NCI-H460 (cell line): ENCODE measurements around the gene JADE2. TPM values are rescaled to one million over a fixed set of nuclear protein-coding genes. Genes with fewer than 3 reads are reported as not detected.
"Not testable (repeated sequence)": the region's sequence is repeated elsewhere in the genome, so short reads cannot be mapped to it uniquely, and the experiment has no call there.

Source experiments
- DNase-seq: peaks from one replicate; pipeline ENCODE4 v3.0.0-alpha.2; 2016; ENCODE audit warnings: low read depth; ENCODE audit errors: extremely low read depth
- total RNA-seq: library from RNA; depleted of rRNA; stranded (reverse); fragments of >200 nt; shearing (Covaris generic); gene quantifications from 2 replicates; pipeline ENCODE4 v1.2.3, GENCODE V29; 2014

Gene JADE2
- total RNA-seq, 1 experiment from 2014 or later = 8.9 TPM

DNA sequence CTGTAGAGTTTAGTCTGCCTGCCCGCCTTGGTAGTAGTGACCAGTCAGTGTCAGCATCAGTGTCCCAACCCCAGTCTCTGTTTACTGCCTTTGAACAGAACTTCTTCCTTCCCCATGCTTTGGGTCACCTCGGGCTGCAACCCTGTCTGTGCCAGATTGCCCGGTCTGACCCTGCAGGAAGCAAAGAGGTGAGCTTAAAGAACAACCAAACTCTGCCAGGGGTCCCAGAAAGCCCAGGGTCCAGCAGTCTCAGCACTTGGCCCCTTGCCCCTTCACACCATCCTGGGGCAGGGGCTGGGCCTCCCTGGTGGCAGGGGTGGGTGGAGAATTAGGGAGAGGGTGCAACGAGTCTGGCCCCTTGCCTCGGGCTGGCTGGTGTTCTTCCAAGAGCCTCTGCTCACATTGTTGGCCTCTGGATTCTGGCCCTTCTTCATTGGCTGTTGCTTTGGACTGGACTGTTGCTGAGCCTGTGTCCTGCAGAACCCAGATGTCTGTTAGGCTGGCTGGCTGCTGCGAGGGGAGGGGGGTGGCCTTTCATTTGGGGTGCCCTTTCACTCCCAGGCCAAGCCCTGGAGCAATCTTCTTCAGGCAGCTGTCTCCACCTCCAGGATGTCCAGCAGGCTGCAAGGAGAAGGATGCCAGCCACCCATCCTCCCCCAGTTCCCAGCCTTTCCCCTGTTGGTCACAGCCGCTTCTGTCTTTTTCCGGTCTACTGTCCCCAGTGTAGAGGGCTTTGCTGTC, 55.9 kb downstream of the JADE2 start:
- no peak for DNase-seq

DNA sequence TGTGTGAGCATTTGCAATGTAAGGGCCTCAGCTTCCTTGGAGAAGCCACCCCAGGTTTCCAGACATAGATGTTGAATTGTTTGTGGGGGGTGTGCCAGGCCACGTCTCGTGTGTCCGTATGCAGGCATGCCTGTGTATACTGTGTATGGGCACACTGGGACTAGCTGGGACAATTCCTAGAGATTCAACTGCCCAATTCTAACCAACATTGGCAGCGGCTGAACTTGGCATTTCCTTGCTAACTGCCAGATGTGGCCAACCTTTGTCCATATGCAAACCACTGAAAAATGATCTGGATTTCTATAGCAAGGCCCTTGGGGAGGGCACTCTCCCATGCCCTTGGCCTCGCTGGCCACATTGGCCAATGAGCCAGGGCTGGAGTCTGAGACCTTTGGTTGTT, 56.8 kb downstream of the JADE2 start:
- no peak for DNase-seq

DNA sequence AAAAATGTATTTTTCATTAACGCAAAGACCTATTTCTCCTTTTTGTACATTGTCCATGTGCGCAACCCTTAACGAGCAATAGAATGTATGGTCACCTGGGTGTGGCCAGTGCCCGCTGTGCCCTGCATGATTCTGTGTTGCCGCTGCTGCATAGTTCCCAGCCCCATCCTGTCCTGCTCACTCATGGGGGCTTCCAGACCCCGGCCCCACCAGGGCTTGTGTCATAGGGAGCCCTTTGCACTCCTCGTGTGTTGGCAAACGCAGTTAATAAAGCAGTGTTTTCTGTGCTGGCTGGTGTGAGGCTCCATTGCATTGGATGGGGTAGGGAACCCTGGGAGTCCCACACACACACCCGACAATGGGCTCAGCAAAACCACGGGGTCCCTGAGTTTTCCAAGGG, 57.5 kb downstream of the JADE2 start:
- DNase-seq = no peak

DNA sequence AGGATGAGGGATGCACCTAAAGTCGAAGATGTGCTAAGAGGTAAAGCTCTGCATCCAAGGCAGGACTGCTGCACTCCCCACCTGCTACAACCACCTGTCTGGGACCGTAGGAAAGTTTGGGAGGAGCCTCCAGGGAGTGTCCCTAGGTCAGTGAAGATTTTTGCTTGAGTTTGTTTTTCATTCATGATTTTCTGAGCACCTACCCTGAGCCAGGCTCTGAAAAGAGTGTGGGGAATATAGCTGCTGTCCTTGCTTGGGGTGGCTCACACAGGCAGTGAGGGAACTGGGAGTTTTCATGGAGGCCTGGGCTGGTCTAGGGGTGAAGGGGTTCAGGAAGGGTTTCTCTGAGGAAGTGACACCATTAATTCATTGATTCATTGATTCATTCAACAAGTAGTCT, 58.3 kb downstream of the JADE2 start:
- DNase-seq = no peak

DNA sequence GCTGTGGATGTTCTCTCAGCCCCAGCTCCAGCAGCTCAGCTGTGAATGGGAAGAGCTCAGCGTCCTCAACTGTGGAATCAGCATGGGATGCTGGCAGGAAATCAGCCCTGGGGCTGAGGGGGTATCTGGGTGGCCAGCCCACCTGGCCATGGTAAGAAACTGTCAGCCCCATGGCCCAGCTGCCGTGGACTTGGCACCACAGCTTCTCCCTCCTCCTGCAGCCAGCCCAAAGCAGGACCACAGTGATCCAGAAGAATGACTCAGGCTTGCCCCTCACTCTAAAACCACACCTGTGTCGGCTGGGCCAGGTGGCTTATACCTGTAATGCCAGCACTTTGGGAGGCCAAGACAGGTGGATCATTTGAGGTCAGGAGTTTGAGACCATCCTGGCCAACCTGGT, 59.2 kb downstream of the JADE2 start:
- no peak for DNase-seq

DNA sequence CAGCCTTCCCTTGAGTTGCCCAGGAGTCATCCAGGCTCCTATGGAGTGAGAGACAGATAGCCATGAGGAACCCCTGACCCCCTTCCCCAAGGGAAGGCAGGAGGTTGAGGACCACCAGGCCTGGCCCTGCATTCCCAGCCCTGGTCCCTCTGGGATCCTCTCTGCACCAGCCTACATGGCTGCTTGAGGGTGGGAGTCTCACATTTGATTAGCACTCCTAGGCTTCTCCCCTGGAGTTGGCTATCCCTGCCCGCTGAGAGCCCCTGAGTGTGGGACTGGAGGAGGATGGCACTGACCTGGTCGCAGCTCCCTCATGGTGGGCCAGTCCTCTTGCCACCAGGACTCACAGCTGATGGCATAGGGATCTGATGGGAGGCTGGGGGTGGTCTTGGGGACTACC, 60.5 kb downstream of the JADE2 start:
- DNase-seq = no peak

DNA sequence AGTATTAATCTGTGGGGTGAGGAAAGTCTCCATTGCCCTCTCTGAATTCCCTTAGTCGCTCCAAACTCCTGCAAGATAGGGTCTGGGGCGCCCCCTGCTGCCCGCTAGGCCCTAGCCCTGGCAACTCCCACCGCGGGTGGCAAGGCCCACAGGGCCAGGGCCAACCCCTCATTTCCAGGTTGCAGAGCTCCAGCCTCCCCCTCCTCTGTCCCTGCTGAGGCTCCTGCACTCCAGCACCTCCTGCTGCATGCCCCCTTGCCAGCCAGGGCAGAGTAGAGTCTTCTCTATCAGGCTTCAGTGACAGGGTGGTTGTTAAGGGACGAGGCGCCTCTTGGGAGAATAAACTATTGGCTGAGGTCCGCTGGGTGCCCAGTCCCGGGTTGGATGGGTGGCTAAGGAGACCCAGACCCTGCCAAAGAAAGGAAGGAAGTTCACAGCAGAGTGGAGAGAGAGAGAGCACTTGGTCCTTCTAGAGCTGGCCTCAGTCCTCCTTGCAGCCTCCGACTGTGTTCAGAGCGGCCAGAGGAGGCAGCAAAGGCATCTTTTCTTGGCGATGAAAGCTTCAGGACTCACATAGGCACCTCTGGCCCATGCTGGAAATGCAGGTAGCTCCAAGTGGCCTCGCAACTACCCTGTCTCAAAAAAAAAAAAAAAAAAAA, 61.5 kb downstream of the JADE2 start:
- peak; percentile 51 for DNase-seq

DNA sequence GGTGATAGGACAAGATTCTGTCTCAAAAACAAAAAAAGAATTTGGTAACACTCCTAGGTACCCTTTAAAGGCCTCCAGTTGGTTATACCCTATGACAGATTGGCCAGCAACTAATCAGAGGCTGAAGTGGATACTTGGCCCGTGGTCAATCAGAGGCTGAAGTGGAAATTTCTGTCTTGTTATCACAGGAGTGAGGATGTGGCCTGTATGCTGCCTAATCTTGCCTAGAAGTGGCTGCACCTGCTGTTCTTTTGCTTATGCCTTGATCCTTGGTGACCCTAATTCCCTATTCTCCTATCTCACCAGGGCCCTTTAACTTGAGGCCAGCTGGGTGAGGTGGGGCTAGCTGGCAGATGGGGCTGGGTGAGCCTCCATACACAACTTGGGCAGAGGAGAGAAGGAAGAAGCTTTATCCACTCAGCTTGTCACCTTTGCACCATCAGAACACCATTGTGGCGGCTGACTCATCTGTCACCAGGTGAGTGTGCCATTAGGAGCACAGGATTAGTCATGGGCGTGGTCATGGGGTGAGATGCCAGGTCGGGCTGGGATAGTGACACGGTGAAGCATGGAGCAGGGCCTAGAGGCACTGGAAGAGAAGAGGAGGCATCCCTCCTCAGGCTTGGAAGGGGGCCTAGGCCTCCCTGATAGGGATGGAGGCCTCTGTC, 65.7 kb downstream of the JADE2 start:
- DNase-seq = no peak

DNA sequence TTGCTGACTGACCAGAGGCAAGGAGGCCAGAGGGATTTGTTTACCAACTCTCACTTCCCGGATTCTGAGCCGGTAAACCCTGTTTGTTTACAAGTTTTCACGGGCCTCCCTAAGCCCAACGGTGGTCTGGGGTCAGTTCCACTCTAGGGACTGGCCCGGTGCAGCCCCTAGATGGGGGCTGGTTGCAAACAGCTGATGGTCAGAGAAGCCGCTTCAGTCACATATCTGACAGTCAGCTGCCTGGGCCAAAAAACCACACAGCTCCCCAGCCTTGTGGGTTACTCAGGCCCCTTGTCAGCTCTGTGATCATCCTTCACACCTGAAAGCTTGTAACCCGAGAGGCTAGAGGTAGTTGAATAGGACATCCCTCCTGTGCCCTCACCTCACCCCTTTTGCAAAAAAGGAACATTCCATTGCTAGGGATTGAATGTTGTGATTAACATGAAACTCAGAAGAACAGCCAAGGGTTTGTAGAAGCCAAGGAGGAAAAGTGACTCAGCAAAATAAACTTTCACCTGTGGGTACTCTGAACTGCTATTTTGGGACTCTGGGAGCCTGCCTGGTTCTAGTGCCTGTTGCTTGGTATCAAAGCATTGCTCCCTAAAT, 66.8 kb downstream of the JADE2 start:
- no peak for DNase-seq

DNA sequence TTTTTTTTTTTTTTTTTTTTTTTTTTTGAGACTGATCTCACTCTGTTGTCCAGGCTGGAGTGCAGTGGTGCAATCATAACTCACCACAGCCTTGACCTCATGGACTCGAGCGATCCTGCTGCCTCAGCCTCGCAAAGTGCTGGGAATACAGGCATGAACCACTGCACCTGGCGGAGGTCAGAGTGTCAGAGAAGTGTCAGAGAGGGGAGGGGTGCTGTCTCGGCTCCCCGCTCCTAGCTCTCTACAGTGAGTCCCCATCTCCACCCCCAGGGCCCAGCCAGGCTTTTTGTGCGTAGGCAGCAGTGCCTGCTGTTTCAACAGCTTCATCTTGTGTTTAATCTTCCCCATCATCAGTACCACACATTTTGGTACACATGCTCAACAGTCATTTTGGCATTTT, 68.9 kb downstream of the JADE2 start:
- no peak for DNase-seq

DNA sequence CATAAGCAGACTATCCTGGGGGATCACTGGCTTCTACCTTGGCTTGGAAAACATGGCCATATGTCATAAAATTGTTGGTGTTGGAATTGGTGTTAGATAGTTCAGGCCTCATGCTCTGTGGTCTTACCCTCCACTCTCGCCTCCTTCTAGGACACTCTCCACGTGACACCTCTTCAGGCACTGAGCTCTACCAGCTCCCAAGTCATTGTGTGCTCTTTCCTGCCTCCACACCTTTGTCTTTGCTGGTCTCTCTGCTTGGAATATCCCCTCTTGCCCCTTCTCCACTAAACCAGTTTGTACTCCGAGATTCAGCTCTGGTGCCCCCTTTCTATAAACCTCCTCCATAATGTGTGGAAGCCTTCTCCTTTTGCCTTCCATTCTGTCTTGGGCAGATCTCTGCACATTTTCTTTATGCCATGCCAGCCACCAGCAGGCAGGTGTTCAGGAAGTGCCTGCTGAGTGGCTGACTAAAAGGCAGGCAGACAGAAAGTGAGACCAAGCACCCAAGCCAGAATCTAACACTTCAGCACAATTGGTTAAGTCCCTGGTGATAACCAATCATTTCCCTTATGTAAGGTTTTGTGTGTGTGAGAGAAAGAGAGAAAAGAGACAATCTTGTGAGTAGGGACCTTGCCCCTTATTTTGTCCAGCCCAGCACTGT, 69.5 kb downstream of the JADE2 start:
- no peak for DNase-seq

DNA sequence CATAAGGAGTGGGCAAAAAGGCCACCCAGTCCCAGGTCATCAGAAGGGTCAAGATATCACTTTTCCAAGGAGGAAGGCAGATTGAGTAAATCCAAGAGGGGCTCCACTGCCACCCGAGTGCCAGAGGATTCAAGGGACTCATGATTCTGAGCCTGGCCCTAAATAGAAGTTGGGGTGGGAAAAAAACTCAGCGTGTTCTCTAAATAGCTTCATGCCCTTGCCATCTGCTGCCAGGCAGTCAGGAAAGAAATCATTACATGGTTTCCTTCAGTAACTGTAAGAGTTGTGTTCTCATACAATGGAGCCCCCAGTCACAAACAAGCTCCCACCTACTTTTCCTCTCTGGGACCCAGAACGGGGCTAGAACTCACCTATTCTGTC, 70.0 kb downstream of the JADE2 start:
- no peak for DNase-seq

DNA sequence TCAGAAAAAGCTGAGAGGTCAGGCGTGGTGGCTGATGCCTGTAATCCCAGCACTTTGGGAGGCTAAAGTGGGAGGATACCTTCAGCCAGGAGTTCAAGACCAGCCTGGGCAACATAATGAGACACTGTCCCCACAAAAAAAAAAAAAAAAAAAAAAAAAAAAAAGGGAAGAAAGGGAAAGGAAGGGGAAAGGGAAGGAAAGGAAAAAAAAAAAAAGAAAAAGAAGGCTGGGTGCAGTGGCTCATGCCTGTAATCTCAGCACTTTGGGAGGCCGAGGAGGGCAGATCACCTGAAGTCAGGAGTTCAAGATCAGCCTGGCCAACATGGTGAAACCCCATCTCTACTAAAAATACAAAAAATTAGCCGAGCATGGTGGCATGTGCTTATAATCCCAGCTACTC, 74.3 kb downstream of the JADE2 start:
- not testable (repeated sequence) for DNase-seq

DNA sequence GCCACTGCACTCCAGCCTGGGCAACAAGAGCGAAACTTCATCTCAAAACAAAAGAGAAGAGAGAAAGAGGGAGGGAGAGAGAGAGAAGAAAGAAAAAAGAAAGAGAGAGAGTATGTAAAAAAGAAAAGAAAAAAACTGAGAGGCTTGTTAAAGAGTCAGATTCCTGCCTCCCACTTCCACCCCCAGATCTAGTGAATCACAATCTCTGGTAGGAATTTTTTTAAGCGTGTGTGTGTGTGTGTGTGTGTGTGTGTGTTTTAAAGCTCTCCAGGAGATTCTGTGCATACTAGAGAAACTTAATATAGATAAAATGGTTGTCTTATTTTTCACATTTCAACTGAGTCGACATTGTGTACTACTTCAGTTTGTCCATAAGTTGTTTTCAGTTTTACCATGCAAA, 75.1 kb downstream of the JADE2 start:
- DNase-seq = no peak

DNA sequence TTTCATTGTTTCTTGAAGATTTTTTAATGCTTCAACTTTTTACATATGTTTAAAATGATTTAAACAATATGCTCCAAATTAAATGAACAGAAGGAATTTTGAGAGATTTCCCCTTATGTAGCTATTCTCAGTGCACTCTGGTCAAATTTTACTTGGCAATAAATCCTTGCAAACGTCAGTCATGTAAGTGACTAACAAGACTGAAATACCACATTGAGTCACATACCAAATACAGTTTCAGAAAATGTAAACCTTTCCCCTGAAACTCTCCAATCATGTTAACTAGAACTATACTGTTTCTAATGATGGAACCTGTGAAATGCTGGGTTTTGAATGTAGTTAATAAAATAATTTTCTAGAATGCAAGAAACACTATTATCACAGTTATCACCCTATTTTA, 77.6 kb downstream of the JADE2 start:
- DNase-seq = no peak

DNA sequence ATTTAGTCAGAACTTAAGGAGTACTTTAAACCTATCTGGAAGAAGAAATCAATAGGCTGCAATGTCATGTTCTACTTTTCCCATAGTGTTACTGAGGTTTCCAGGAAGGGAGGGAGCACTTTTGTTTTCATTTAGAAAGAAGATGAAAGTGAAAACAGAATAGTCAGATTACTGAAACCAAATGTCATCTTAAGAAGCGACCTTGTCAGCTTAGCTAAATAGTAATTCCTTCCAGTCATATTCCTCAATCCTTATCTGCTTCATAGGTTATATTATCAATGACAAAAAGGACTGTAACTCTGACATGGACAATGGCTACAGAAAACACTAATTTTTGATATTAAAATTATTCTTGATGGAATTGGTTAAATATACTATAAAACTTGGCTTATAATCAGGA, 79.4 kb downstream of the JADE2 start:
- no peak for DNase-seq

DNA sequence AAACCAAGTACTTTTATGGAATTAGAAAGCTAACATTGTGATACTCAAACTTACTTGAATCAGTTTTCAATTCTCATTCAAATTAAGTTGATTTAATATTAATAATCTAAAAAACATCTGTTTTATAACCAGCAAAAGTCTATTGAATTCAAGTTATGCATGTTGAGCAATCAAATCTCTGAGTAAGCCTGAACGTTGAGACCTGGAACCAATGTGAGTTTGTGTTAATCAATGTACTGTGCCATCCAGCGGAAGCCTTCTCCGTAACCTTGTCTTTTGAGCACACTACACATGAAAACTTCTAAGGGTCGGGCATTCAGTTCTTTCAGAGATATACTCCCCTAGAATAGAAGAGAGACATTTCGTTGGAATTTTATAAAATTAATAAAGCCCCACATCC, 81.3 kb downstream of the JADE2 start:
- DNase-seq = no peak

DNA sequence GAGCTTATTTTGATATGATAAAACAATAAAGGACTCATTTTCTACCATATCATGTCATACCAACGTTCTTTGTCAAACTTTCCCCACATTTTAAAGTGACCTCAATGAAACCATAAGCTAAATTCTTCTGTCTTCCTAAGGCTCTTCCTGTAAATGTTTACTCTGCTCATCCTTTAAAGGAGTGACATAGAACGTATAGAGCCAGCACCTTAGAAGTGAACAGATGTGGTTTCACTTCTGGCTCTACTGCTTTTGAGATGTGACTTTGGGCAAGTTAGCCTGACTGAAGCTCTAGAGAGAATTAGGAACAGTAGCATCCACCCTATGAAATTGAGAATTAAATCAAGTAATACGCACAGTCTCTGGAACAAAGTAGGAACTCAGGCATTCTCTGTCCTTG, 83.1 kb downstream of the JADE2 start:
- no peak for DNase-seq

DNA sequence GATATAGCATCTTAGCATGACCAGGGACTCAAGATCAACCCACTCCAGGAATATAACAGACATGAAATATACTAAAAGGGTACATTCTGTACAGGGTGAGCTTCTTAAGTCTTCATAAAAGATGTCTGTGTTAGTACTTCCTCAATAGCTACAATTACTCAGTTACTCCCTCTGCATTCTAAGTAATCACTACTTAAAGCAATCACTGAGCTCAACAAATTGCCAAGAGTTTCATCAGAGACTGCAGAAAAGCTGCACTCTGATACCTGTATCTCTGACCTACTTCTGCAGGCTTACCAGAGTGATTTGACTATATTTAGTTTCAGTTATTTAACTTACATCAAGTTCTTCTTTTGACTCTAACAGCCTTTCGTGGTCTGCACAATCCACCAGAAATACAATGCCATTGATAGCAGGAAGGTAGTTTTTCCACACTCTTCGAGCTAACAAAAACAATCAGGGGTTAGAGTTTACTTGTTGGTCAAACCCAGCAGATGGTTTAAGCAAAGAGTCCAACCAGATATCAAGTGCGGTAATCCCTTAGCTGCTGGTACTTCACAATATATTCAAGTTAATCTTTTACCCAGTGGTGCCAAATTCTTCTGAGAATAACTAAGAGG, 83.9 kb downstream of the JADE2 start:
- DNase-seq = no peak

DNA sequence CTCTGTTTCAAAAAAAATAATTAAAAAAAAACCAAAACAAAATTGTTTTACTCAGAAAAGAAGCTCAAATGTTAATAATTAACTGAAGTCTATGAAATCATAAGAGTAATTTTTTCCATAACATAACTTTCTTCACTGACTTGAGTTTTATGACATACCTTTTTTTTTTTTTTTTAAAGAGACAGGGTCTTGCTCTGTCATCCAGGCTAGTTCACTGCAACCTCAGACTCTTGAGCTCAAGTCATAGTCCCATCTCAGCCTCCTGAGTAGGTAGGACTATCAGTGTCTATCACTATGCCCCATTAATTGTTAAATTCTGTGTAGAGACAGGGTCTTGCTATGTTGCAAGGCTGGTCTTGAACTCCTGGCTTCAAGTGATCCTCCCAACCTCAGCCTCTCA, 85.3 kb downstream of the JADE2 start:
- DNase-seq = no peak

DNA sequence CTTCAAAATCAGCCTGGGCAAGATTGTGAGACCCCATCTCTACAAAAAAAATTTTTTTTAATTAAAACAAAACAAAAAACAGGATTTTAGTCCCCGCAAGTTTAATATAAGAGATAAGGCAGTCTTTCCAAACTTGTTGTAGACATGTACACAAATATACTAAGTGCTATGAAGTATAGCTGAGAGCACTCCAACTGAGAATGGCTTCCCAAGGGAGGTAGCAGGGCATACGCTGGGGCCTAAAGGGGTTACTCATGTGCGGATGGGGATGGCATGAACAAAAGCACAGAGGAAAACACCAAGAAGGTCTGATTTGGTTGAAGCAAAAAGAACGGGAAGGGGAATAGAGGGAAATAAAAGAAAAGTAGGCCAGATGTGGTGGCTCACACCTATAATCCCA, 86.0 kb downstream of the JADE2 start:
- no peak for DNase-seq
